GM12878 (cell line): Measurements from ENCODE around the gene RAPGEF4. TPM values are rescaled to one million over a fixed set of nuclear protein-coding genes. Genes with fewer than 3 reads are reported as not detected.

ENCODE experiments used
- ATAC-seq: fragments of 200-7000 bp; cut with Tn5 transposase; 3 replicates; pipeline ENCODE4 v1.9.1; 2020; ENCODE audit warnings: mild to moderate bottlenecking, moderate library complexity
- BruUV-seq: library from RNA; stranded (reverse); fragments of 400-500 nt; replicated peaks from 2 replicates; lab custom pipeline; 2021; lab: Mats Ljungman, UMichigan
- CTCF ChIA-PET: fragments of 300-600 bp; sonication (Branson Sonifier 250); formaldehyde crosslinking; extraction: SDS; loops from one replicate; lab custom pipeline; 2021; ENCODE audit warnings: inconsistent platforms; lab: Yijun Ruan, JAX
- POLR2A ChIA-PET: fragments of 350-600 bp; formaldehyde crosslinking; extraction: SDS; loops from one replicate; lab custom pipeline; 2021; ENCODE audit warnings: inconsistent platforms; lab: Charles Lee
- RAD21 ChIA-PET: fragments of 300-600 bp; sonication (Branson Sonifier 250); formaldehyde crosslinking; loops from one replicate; lab custom pipeline; 2023; ENCODE audit warnings: antibody characterized with exemption; ENCODE audit not compliant: unreplicated experiment; lab: Charles Lee
- SMC1A ChIA-PET: fragments of 300-600 bp; sonication (Branson Sonifier 250); formaldehyde crosslinking; loops from one replicate; lab custom pipeline; 2023; ENCODE audit not compliant: unreplicated experiment, uncharacterized antibody; lab: Charles Lee
- DNase-seq: peaks from one replicate; pipeline ENCODE4 v3.0.0-alpha.2; 2011; ENCODE audit warnings: low read depth, low spot score
- FAIRE-seq: peaks from 3 replicates; lab custom pipeline; 2011; peaks lifted over from hg19 to GRCh38; lab: Jason Lieb, UNC
- H2AFZ ChIP-seq: 2 replicates; pipeline ENCODE4 v1.6.0; 2011; ENCODE audit warnings: low read depth, low read length, control low read depth; ENCODE audit not compliant: control insufficient read depth
- H3K27ac ChIP-seq: 2 replicates; pipeline ENCODE4 v1.5.1; 2011; ENCODE audit warnings: control low read depth; ENCODE audit not compliant: control insufficient read depth, insufficient read depth
- H3K27me3 ChIP-seq, 2 experiments: replicated peaks in 1 of 2; 2 replicates each; pipeline versions ENCODE4 v1.6.0 to v1.6.1; 2011; ENCODE audit warnings: low read length in 1 of 2; ENCODE audit not compliant: control insufficient read depth in 2 of 2, insufficient read depth in 2 of 2
- H3K36me3 ChIP-seq, 2 experiments: 2 replicates each; pipeline ENCODE4 v1.5.1; 2011; ENCODE audit warnings: low read length in 1 of 2; ENCODE audit not compliant: control insufficient read depth in 2 of 2, insufficient read depth in 2 of 2
- H3K4me1 ChIP-seq: 2 replicates; pipeline ENCODE4 v1.6.1; 2011; ENCODE audit warnings: mild to moderate bottlenecking, low read length, moderate library complexity, mixed read lengths; ENCODE audit not compliant: control insufficient read depth, insufficient read depth
- H3K4me2 ChIP-seq: 2 replicates; pipeline ENCODE4 v1.6.0; 2011; ENCODE audit warnings: control low read depth; ENCODE audit not compliant: control insufficient read depth, insufficient read depth
- H3K4me3 ChIP-seq: fragments of 200-600 bp; sonication (generic); 2 replicates; pipeline ENCODE4 v1.5.1; 2016
- H3K79me2 ChIP-seq: 2 replicates; pipeline ENCODE4 v1.6.0; 2011; ENCODE audit warnings: low read length; ENCODE audit not compliant: control insufficient read depth, insufficient read depth
- H3K9ac ChIP-seq: 2 replicates; pipeline ENCODE4 v1.8.0; 2011; ENCODE audit warnings: low read length, control low read depth, mixed read lengths; ENCODE audit not compliant: control insufficient read depth, insufficient read depth
- H3K9me3 ChIP-seq: replicated peaks from 3 replicates; pipeline ENCODE4 v1.5.1; 2011; ENCODE audit warnings: mild to moderate bottlenecking, low read length; ENCODE audit not compliant: control insufficient read depth, insufficient read depth
- H4K20me1 ChIP-seq: 2 replicates; pipeline ENCODE4 v1.6.0; 2011; ENCODE audit not compliant: control insufficient read depth, insufficient read depth
- CEBPB ChIP-seq, 2 experiments: fragments of 150-350 bp in 1 of 2; IDR thresholded peaks; 2 replicates each; pipeline ENCODE4 v1.6.1; 2012 to 2014; ENCODE audit warnings: low read depth in 2 of 2, low read length in 2 of 2, borderline replicate concordance in 1 of 2, inconsistent platforms in 1 of 2
- ESRRA ChIP-seq: IDR thresholded peaks from 2 replicates; pipeline ENCODE4 v1.6.1; 2012; ENCODE audit warnings: mild to moderate bottlenecking, low read length, improper control_type of control experiment
- ETV6 ChIP-seq, 2 experiments: fragments of 450-650 bp in 1 of 2; IDR thresholded peaks in 1 of 2; conservative IDR thresholded peaks in 1 of 2; 2 replicates each; pipeline ENCODE4 v1.6.1; 2014; ENCODE audit warnings: antibody characterized with exemption in 1 of 2, borderline replicate concordance in 1 of 2, low read depth in 1 of 2, mild to moderate bottlenecking in 1 of 2, moderate library complexity in 1 of 2
- GABPA ChIP-seq: IDR thresholded peaks from 2 replicates; pipeline ENCODE4 v1.6.1; 2014; ENCODE audit warnings: antibody characterized with exemption, low read depth, mild to moderate bottlenecking, inconsistent platforms
- IKZF1 ChIP-seq: fragments of 450-650 bp; conservative IDR thresholded peaks from 2 replicates; pipeline ENCODE4 v1.6.1; 2017; ENCODE audit warnings: antibody characterized with exemption, mild to moderate bottlenecking
- JUNB ChIP-seq: IDR thresholded peaks from 2 replicates; pipeline ENCODE4 v1.6.1; 2016; ENCODE audit warnings: antibody characterized with exemption, mild to moderate bottlenecking
- MTA3 ChIP-seq: IDR thresholded peaks from 2 replicates; pipeline ENCODE4 v1.6.1; 2012; ENCODE audit warnings: low read length, inconsistent platforms, borderline replicate concordance
- MXI1 ChIP-seq: fragments of 150-350 bp; IDR thresholded peaks from 2 replicates; pipeline ENCODE4 v1.6.1; 2011; ENCODE audit warnings: low read depth, mild to moderate bottlenecking, inconsistent platforms, low read length, improper control_type of control experiment
- NR2F1 ChIP-seq: fragments of 450-650 bp; conservative IDR thresholded peaks from 2 replicates; pipeline ENCODE4 v1.6.1; 2017; ENCODE audit warnings: mild to moderate bottlenecking
- PAX5 ChIP-seq: IDR thresholded peaks from 2 replicates; pipeline ENCODE4 v1.6.1; 2011; ENCODE audit warnings: low read depth, low read length, borderline replicate concordance
- RUNX3 ChIP-seq: IDR thresholded peaks from 2 replicates; pipeline ENCODE4 v1.6.1; 2012; ENCODE audit warnings: low read length, inconsistent platforms
- SMAD5 ChIP-seq: IDR thresholded peaks from 2 replicates; pipeline ENCODE4 v1.6.1; 2016; ENCODE audit warnings: antibody characterized with exemption, low read depth
- WGBS: methylation state at CpG from one replicate; pipeline ENCODE4 v1.1.6; 2016; ENCODE audit warnings: low lambda C conversion rate; ENCODE audit not compliant: insufficient replicate concordance, insufficient coverage; ENCODE audit errors: missing lambda C conversion rate; 5-methylcytosine and 5-hydroxymethylcytosine counted together
- in situ Hi-C: fragments of 300-500 bp; cut with MboI; formaldehyde crosslinking; loops from 9 replicates; pipeline ENCODE4 v1.14.3; 2018; ENCODE audit warnings: mixed read lengths
- intact Hi-C: fragments of 100-400 bp; cut with micrococcal nuclease; formaldehyde crosslinking; loops from one replicate; pipeline ENCODE4 v1.14.2; 2022; ENCODE audit not compliant: unreplicated experiment
- polyA plus RNA-seq, 11 experiments: library from polyadenylated mRNA; depleted of rRNA in 4 of 11; unstranded in 6 of 11; stranded (reverse) in 5 of 11; fragments of >200 nt; fragmentation: Nextera tagmentation in 4 of 11; fragmentation: Illumina TruSeq in 1 of 11; extraction: Ambion mirVana in 4 of 11; extraction: Trizol in 1 of 11; gene quantifications; 1 replicate in 1 of 11; 2 replicates in 10 of 11; pipeline versions ENCODE4 v1.2.1 to v1.2.3, GENCODE V29; 2011 to 2016; ENCODE audit warnings: inconsistent platforms in 2 of 11, missing spikeins in 2 of 11, low read depth in 1 of 11
- total RNA-seq, 4 experiments: library from RNA; depleted of rRNA in 3 of 4; stranded (reverse); fragments of >200 nt in 3 of 4; fragmentation: Illumina TruSeq in 1 of 4; extraction: Trizol in 1 of 4; gene quantifications; 2 replicates each; pipeline versions ENCODE4 v1.2.1 to v1.2.3, GENCODE V29; 2013 to 2021
- TF ChIP-seq, protein P1 (sequence below): IDR thresholded peaks from 2 replicates; pipeline ENCODE4 v1.6.1; 2011; ENCODE audit warnings: borderline replicate concordance, low read depth, mild to moderate bottlenecking, moderate library complexity, mixed read lengths, low read length; ENCODE audit not compliant: insufficient read depth; ENCODE audit errors: extremely low read length
- TF ChIP-seq, protein P2 (sequence below): fragments of 450-650 bp; IDR thresholded peaks from 2 replicates; pipeline ENCODE4 v1.6.1; 2017; ENCODE audit warnings: borderline replicate concordance
- TF ChIP-seq, protein P3 (sequence below): IDR thresholded peaks from 2 replicates; pipeline ENCODE4 v1.6.1; 2011; ENCODE audit warnings: borderline replicate concordance, low read depth, mild to moderate bottlenecking, moderate library complexity, low read length; ENCODE audit not compliant: insufficient read depth, poor library complexity, severe bottlenecking
- TF ChIP-seq, protein P4 (sequence below): fragments of 450-650 bp; formaldehyde crosslinking; IDR thresholded peaks from 2 replicates; pipeline ENCODE4 v1.5.0; 2022; ENCODE audit warnings: mild to moderate bottlenecking, missing genetic modification characterization

Gene RAPGEF4
- total and polyA plus RNA-seq, 10 of the 15 experiments (the other 5 are each of a cell fraction or from before 2014, with no cell fraction given): 0.18 TPM; not detected in 8

DNA sequence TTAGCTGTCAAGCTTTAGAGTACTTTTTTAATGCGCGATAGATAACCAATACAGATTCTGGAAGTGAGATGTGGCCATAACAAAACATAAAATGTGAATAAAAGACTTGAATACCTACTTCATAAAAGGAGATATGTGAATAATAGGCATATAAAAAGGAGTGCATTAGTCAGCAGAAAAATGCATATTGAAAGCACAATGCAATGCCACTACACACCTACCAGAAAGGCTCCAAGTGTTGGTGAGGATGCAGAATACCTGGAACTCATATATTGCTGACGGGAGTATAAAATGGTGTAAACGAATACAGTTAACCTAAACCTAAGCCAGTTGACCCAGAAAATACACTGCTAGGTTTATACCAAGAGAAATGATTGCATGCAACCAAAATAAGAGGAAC lies 10.9 kb upstream of the RAPGEF4 start:
- no peak overlapping the region for H3K4me2 ChIP-seq
- H3K79me2 ChIP-seq: no peaks in the 10 kb centered on the region
- no peak for ATAC-seq
- intact Hi-C loops (no loop called here), in situ Hi-C loops (no loop called here)
- no peak overlapping the region for H3K27ac ChIP-seq
- ChIA-PET RAD21 (no interaction called here), SMC1A (no interaction called here), CTCF (interaction anchor here (0.7 kb wide), 1 partner anchor 14 kb away, joined by 3 read pairs; no protein-coding TSS in a partner anchor), POLR2A (no interaction called here)
- H2AFZ ChIP-seq: no peak overlapping the region
- no peak overlapping the region for H3K9ac ChIP-seq
- no peaks in the 10 kb centered on the region for H3K4me1 ChIP-seq
- H3K9me3 ChIP-seq: no peaks in the 10 kb centered on the region; the same call in 2 of the 3 replicates
- H4K20me1 ChIP-seq: no peaks in the 10 kb centered on the region
- 20% methylated on average over 4 of the region's 4 CpGs for WGBS
- H3K27me3 ChIP-seq: peaks cover 0 to 4% of the 10 kb centered on the region in 2 experiments; a peak in 3 of 4 replicates
- BruUV-seq: no TSS peak
- no peaks in the 10 kb centered on the region for H3K36me3 ChIP-seq
- no peak for DNase-seq
- FAIRE-seq: no peak
- H3K4me3 ChIP-seq: no peak overlapping the region
- no peak for TF ChIP-seq ESRRA
- no peak for TF ChIP-seq RUNX3
- TF ChIP-seq, protein P1, sequence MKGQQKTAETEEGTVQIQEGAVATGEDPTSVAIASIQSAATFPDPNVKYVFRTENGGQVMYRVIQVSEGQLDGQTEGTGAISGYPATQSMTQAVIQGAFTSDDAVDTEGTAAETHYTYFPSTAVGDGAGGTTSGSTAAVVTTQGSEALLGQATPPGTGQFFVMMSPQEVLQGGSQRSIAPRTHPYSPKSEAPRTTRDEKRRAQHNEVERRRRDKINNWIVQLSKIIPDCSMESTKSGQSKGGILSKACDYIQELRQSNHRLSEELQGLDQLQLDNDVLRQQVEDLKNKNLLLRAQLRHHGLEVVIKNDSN: no peak
- no peak for TF ChIP-seq IKZF1
- no peak for TF ChIP-seq JUNB
- TF ChIP-seq, protein P2, sequence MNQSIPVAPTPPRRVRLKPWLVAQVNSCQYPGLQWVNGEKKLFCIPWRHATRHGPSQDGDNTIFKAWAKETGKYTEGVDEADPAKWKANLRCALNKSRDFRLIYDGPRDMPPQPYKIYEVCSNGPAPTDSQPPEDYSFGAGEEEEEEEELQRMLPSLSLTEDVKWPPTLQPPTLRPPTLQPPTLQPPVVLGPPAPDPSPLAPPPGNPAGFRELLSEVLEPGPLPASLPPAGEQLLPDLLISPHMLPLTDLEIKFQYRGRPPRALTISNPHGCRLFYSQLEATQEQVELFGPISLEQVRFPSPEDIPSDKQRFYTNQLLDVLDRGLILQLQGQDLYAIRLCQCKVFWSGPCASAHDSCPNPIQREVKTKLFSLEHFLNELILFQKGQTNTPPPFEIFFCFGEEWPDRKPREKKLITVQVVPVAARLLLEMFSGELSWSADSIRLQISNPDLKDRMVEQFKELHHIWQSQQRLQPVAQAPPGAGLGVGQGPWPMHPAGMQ: no peak
- TF ChIP-seq, protein P3, sequence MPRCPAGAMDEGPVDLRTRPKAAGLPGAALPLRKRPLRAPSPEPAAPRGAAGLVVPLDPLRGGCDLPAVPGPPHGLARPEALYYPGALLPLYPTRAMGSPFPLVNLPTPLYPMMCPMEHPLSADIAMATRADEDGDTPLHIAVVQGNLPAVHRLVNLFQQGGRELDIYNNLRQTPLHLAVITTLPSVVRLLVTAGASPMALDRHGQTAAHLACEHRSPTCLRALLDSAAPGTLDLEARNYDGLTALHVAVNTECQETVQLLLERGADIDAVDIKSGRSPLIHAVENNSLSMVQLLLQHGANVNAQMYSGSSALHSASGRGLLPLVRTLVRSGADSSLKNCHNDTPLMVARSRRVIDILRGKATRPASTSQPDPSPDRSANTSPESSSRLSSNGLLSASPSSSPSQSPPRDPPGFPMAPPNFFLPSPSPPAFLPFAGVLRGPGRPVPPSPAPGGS: no peak
- TF ChIP-seq, protein P4, sequence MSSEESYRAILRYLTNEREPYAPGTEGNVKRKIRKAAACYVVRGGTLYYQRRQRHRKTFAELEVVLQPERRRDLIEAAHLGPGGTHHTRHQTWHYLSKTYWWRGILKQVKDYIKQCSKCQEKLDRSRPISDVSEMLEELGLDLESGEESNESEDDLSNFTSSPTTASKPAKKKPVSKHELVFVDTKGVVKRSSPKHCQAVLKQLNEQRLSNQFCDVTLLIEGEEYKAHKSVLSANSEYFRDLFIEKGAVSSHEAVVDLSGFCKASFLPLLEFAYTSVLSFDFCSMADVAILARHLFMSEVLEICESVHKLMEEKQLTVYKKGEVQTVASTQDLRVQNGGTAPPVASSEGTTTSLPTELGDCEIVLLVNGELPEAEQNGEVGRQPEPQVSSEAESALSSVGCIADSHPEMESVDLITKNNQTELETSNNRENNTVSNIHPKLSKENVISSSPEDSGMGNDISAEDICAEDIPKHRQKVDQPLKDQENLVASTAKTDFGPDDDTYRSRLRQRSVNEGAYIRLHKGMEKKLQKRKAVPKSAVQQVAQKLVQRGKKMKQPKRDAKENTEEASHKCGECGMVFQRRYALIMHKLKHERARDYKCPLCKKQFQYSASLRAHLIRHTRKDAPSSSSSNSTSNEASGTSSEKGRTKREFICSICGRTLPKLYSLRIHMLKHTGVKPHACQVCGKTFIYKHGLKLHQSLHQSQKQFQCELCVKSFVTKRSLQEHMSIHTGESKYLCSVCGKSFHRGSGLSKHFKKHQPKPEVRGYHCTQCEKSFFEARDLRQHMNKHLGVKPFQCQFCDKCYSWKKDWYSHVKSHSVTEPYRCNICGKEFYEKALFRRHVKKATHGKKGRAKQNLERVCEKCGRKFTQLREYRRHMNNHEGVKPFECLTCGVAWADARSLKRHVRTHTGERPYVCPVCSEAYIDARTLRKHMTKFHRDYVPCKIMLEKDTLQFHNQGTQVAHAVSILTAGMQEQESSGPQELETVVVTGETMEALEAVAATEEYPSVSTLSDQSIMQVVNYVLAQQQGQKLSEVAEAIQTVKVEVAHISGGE: no peak
- TF ChIP-seq ETV6 (conservative IDR thresholded peaks at IDR 0.05 in 1 of 2, IDR thresholded peaks at IDR 0.05 in 1 of 2; ENCODE audit: borderline replicate concordance in 1 of 2, low read depth in 1 of 2): no peak
- no peak for TF ChIP-seq GABPA
- no peak for TF ChIP-seq MTA3
- no peak for TF ChIP-seq CEBPB (IDR thresholded peaks at IDR 0.05; ENCODE audit: borderline replicate concordance in 1 of 2, low read depth in 2 of 2, low read length in 2 of 2)
- TF ChIP-seq NR2F1: no peak
- no peak for TF ChIP-seq MXI1
- no peak for TF ChIP-seq PAX5
- no peak for TF ChIP-seq SMAD5
